Measurements from ENCODE around the gene IQCE. TPM values are rescaled to one million over a fixed set of nuclear protein-coding genes. Genes with fewer than 3 reads are reported as not detected.

Gene IQCE
- total and polyA plus RNA-seq, 2 experiments from 2014 or later: 18.0 to 41.4 TPM

DNA sequence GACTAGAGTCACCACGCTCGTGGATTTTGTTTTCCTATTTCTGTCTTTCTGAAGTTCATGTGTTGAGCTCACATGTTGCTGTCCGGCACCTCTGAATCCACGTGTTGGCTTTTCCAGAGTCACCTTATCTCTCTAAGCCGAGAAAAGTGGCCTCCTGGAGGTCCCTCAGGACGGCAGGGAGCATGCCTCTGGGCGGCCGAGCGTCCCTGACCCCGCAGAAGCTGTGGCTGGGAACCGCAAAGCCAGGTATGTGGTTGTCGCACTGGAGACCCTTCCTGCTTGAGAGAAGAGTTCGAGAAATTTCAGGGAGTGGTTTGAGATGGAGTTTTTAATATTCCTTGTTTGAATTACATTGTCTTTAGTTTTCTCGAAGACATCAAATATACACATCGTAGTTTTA, 12.6 kb downstream of the IQCE start:
- TF ChIP-seq CTCF (IDR thresholded peaks at IDR 0.05; ENCODE audit: low read depth, low read length): no peak

DNA sequence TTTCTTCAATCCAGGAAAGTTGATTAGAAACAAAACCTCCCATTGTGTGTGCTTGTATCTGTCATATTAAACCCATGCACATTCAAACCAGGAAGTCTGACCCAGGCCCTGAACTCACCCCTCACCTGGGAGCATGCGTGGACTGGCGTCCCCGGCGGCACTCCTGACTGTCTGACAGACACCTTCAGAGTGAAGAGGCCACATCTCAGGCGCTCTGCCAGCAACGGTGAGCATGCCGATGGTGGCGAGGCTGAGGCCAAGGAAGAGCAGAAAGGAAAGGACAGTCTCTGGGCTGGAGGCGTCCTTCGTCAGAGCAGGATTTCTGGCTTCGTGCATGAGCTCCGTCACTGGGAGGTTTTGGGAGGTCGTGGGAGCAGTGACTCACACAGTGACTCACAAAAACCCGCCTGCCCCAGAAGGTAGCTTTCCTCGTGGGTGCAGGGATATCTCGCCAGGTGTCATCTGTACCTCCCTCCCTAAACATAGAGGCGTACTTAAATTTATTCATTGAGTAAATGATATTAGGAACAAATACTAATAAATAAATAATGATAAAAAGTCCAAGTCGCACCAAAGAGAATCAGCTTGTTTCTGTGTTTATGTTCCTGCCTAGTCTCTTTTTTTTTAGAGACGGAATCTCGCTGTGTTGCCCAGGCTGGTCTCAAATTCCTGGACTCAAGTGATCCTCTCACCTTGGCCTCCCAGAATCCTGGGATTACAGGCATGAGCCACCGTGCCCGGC, 13.5 kb downstream of the IQCE start:
- no peak overlapping the region for H3K27ac ChIP-seq
- no peak for TF ChIP-seq CTCF (IDR thresholded peaks at IDR 0.05; ENCODE audit: low read depth, low read length)
- H3K4me3 ChIP-seq: no peak overlapping the region
- peaks cover 8% of the 10 kb centered on the region for H3K36me3 ChIP-seq
- H3K9me3 ChIP-seq (ENCODE audit: low read depth): no peaks in the 10 kb centered on the region
- H3K27me3 ChIP-seq: no peaks in the 10 kb centered on the region
- H3K4me1 ChIP-seq (ENCODE audit: low read depth): peaks cover 12% of the 10 kb centered on the region
- DNase-seq (ENCODE audit: low read depth in 1 of 2, low spot score in 1 of 2): peak in 1 of 2 donors; percentile 62

More for the DNA sequence above, 12.6 kb downstream of the IQCE start:
- no peaks in the 10 kb centered on the region for H3K27me3 ChIP-seq
- peaks cover 19% of the 10 kb centered on the region for H3K4me1 ChIP-seq (ENCODE audit: low read depth)
- no peak overlapping the region for H3K27ac ChIP-seq
- H3K9me3 ChIP-seq (ENCODE audit: low read depth): no peaks in the 10 kb centered on the region
- peak in 1 of 2 donors; percentile 31 for DNase-seq (ENCODE audit: low read depth in 1 of 2, low spot score in 1 of 2)
- no peak overlapping the region for H3K4me3 ChIP-seq
- H3K36me3 ChIP-seq: peaks cover 8% of the 10 kb centered on the region

- H3K27ac ChIP-seq: no peak overlapping the region
- peaks cover 8% of the 10 kb centered on the region for H3K36me3 ChIP-seq
- no peak for DNase-seq (ENCODE audit: low read depth in 1 of 2, low spot score in 1 of 2)
- no peaks in the 10 kb centered on the region for H3K9me3 ChIP-seq (ENCODE audit: low read depth)
- TF ChIP-seq CTCF (IDR thresholded peaks at IDR 0.05; ENCODE audit: low read depth, low read length): no peak
- no peak overlapping the region for H3K4me3 ChIP-seq
- H3K27me3 ChIP-seq: no peaks in the 10 kb centered on the region
- H3K4me1 ChIP-seq (ENCODE audit: low read depth): peaks cover 9% of the 10 kb centered on the region
These were observed 15.0 kb downstream of the IQCE start for GRCh38 chr7:2573761-2574160.

DNA sequence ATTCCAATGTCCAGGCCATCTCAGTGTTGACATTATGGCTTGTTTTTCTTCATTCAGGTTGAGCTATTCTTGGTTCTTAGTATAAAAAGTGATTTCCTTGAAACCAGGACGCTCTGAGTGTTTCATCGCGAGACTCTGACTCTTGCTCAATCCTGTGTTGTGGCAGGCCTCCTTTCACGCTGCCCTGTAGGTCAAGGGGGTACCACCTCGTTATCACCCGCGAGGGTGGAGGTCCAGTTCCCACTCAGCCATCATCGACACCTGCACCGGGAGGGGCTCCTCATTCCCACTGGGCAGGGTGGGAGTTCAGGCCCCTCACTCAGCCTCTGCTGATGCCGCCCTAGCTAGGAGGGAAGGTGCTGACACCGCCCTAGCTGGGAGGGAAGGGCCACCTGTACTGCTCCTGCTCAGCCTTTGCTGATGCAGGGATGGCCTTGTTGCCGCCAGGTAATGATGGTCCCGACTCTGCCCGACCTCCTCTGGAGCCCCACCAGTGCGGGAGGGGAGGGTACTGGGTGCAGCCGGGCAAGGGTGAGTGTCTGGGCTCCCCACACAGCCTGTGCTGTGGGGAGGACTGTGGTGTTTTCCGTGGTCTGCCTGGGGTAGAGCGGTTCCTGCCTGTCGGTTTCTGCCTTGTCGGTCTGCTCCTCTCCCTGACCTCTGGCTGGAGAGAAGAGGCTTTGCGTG, 16.4 kb downstream of the IQCE start:
- Histone ChIP-seq H3K4me1 (ENCODE audit: low read depth) (peaks cover 9% of the 10 kb centered on the region), H3K27me3 (no peaks in the 10 kb centered on the region), H3K36me3 (peaks cover 8% of the 10 kb centered on the region), H3K27ac (no peak overlapping the region), H3K9me3 (ENCODE audit: low read depth) (no peaks in the 10 kb centered on the region), H3K4me3 (no peak overlapping the region)
- no peak for DNase-seq (ENCODE audit: low read depth in 1 of 2, low spot score in 1 of 2)
- TF ChIP-seq CTCF (IDR thresholded peaks at IDR 0.05; ENCODE audit: low read depth, low read length): no peak

GRCh38 chr7:2575733-2576340, 17.1 kb downstream of the IQCE start:
- Histone ChIP-seq H3K27me3 (no peaks in the 10 kb centered on the region), H3K36me3 (peaks cover 8% of the 10 kb centered on the region), H3K9me3 (ENCODE audit: low read depth) (no peaks in the 10 kb centered on the region), H3K27ac (peak overlapping the region; percentile 23), H3K4me1 (ENCODE audit: low read depth) (peaks cover 9% of the 10 kb centered on the region), H3K4me3 (no peak overlapping the region)
- DNase-seq (ENCODE audit: low read depth in 1 of 2, low spot score in 1 of 2): peak in 1 of 2 donors; percentile 29
- TF ChIP-seq CTCF (IDR thresholded peaks at IDR 0.05; ENCODE audit: low read depth, low read length): no peak

Data from cardiac muscle cell (in vitro differentiated cells and primary cell).